K562 (cell line): ENCODE data around the gene CRYM. TPM values are rescaled to one million over a fixed set of nuclear protein-coding genes. Genes with fewer than 3 reads are reported as not detected.

Experiments used
- BCOR ChIP-seq: fragments of 450-650 bp; IDR thresholded peaks from 2 replicates; pipeline ENCODE4 v1.6.1; 2016
- CEBPG ChIP-seq, 3 experiments: fragments of 200-800 bp in 1 of 3; sonication (Bioruptor generic) in 1 of 3; sonication (generic) in 1 of 3; formaldehyde crosslinking in 1 of 3; IDR thresholded peaks in 2 of 3; conservative IDR thresholded peaks in 1 of 3; 2 replicates each; pipeline versions ENCODE4 v1.6.1 to v1.8.0; 2016 to 2022; ENCODE audit warnings: missing compliant biosample characterization in 2 of 3, missing genetic modification characterization in 2 of 3, mild to moderate bottlenecking in 1 of 3, missing genetic modification reagents in 1 of 3
- CTBP1 ChIP-seq: fragments of 450-650 bp; IDR thresholded peaks from 2 replicates; pipeline ENCODE4 v1.6.1; 2016; ENCODE audit warnings: borderline replicate concordance
- E2F3 ChIP-seq: fragments of 250-450 bp; sonication (Bioruptor Pico); IDR thresholded peaks from 2 replicates; pipeline ENCODE4 v1.4.0; 2020; ENCODE audit warnings: mild to moderate bottlenecking
- ETV5 ChIP-seq: sonication (generic); formaldehyde crosslinking; IDR thresholded peaks from 2 replicates; pipeline ENCODE4 v1.4.0; 2020; ENCODE audit warnings: low read depth, mild to moderate bottlenecking, missing genetic modification reagents
- FOXJ2 ChIP-seq: fragments of 200-800 bp; sonication (Bioruptor generic); IDR thresholded peaks from 2 replicates; pipeline ENCODE4 v1.6.1; 2016; ENCODE audit warnings: missing genetic modification characterization, missing compliant biosample characterization
- GABPB1 ChIP-seq: sonication (generic); formaldehyde crosslinking; IDR thresholded peaks from 2 replicates; pipeline ENCODE4 v1.8.0; 2022; ENCODE audit warnings: mild to moderate bottlenecking, missing genetic modification reagents
- MED1 ChIP-seq: sonication (generic); formaldehyde crosslinking; IDR thresholded peaks from 2 replicates; pipeline ENCODE4 v1.8.1; 2023; ENCODE audit warnings: missing genetic modification reagents, borderline replicate concordance
- MGA ChIP-seq: fragments of 450-650 bp; IDR thresholded peaks from 2 replicates; pipeline ENCODE4 v1.6.1; 2016; ENCODE audit warnings: mild to moderate bottlenecking, moderate library complexity
- MTA3 ChIP-seq: fragments of 450-650 bp; formaldehyde crosslinking; IDR thresholded peaks from 2 replicates; pipeline ENCODE4 v1.6.1; 2017; ENCODE audit warnings: mild to moderate bottlenecking, borderline replicate concordance
- SIN3A ChIP-seq, 2 experiments: fragments of 150-350 bp in 1 of 2; IDR thresholded peaks; 2 replicates each; pipeline ENCODE4 v1.6.1; 2011 to 2016; ENCODE audit warnings: borderline replicate concordance in 2 of 2, low read depth in 2 of 2, low read length in 2 of 2, mild to moderate bottlenecking in 2 of 2, moderate library complexity in 2 of 2; ENCODE audit not compliant: control insufficient read depth in 1 of 2
- ZBTB9 ChIP-seq: fragments of 450-650 bp; formaldehyde crosslinking; IDR thresholded peaks from 2 replicates; pipeline ENCODE4 v1.4.0; 2020; ENCODE audit warnings: mild to moderate bottlenecking, moderate library complexity
- ZEB2 ChIP-seq: fragments of 450-650 bp; IDR thresholded peaks from 2 replicates; pipeline ENCODE4 v1.6.1; 2016
- ZNF134 ChIP-seq: fragments of 250-450 bp; sonication (Bioruptor Pico); conservative IDR thresholded peaks from 2 replicates; pipeline ENCODE4 v1.4.0; 2020
- polyA plus RNA-seq, 8 experiments: library from polyadenylated mRNA; depleted of rRNA in 4 of 8; stranded (reverse) in 5 of 8; unstranded in 3 of 8; fragments of >200 nt; fragmentation: Nextera tagmentation in 2 of 8; fragmentation: Illumina TruSeq in 1 of 8; extraction: Ambion mirVana in 2 of 8; extraction: Trizol in 1 of 8; gene quantifications; 2 replicates each; pipeline versions ENCODE4 v1.2.1 to v1.2.3, GENCODE V29; 2011 to 2014; ENCODE audit warnings: inconsistent platforms in 1 of 8, missing spikeins in 1 of 8
- total RNA-seq, 7 experiments: library from RNA; depleted of rRNA in 6 of 7; stranded (reverse); fragments of >200 nt in 6 of 7; fragmentation: Illumina TruSeq in 2 of 7; extraction: Trizol in 2 of 7; gene quantifications; 2 replicates each; pipeline versions ENCODE4 v1.2.1 to v1.2.3, GENCODE V29; 2011 to 2021; ENCODE audit warnings: low replicate concordance in 1 of 7

CRYM gene
- total and polyA plus RNA-seq, 9 of the 15 experiments (the other 6 are each of a cell fraction or from before 2014, with no cell fraction given): 0.08 to 0.98 (median 0.47) TPM

- TF ChIP-seq SIN3A (IDR thresholded peaks at IDR 0.05; ENCODE audit: borderline replicate concordance in 2 of 2, control insufficient read depth in 1 of 2, low read depth in 2 of 2, low read length in 2 of 2): peak in 1 of 2 experiments; percentile 18; a peak in 1 of 4 replicates
- TF ChIP-seq CEBPG (CRISPR knock-in tag; IDR thresholded peaks at IDR 0.05): peak; percentile 61
- 0 out of 4 replicates have a peak, but pooled peaks of 1 of the 2 experiments have one; percentile 25 for TF ChIP-seq CEBPG (tag; conservative IDR thresholded peaks at IDR 0.05 in 1 of 2, IDR thresholded peaks at IDR 0.05 in 1 of 2)
- TF ChIP-seq ETV5 (CRISPR knock-in tag): 0 out of 2 replicates have a peak, but pooled peaks have one; percentile 31
- TF ChIP-seq MED1 (CRISPR knock-in tag): 0 out of 2 replicates have a peak, but pooled peaks have one; percentile 26
- peak; percentile 39; the same call in 1 of the 2 replicates for TF ChIP-seq E2F3
- peak; percentile 40 for TF ChIP-seq BCOR
- 0 out of 2 replicates have a peak, but pooled peaks have one; percentile 18 for TF ChIP-seq ZNF134
- no peak for TF ChIP-seq FOXJ2 (tag)
- peak; percentile 59; the same call in 1 of the 2 replicates for TF ChIP-seq MTA3
- TF ChIP-seq ZBTB9 (CRISPR knock-in tag): peak; percentile 67; the same call in 1 of the 2 replicates
- peak; percentile 81 for TF ChIP-seq CTBP1
- TF ChIP-seq MGA: peak; percentile 82
- peak; percentile 51; the same call in 1 of the 2 replicates for TF ChIP-seq ZEB2
- peak; percentile 32; the same call in 1 of the 2 replicates for TF ChIP-seq GABPB1 (CRISPR knock-in tag)
These were observed 23.2 kb upstream of the CRYM start (continued) for GRCh38 chr16:21301168-21301894.
